ENCODE results near the gene ZNF878.
"Not testable (repeated sequence)": the region's sequence is repeated elsewhere in the genome, so short reads cannot be mapped to it uniquely, and the experiment has no call there.

ZNF878 gene

GRCh38 chr19:12052497-12053169 is at the start of gene ZNF878:
Gene ZNF878, minus strand, starts transcription at chr19:12052961. Its CDS starts 160 bp downstream, at chr19:12052801.
- DNase-seq (ENCODE audit: low spot score), result peak; percentile 86

GRCh38 chr19:12098040-12098439 is 45.3 kb upstream of the ZNF878 start:
- DNase-seq (ENCODE audit: low spot score), result no peak

- no peak for DNase-seq (ENCODE audit: low spot score)
Observed at GRCh38 chr19:12095111-12095790, 42.5 kb upstream of the ZNF878 start.

- no peak for DNase-seq (ENCODE audit: low spot score)
Observed at GRCh38 chr19:12093777-12094176, 41.0 kb upstream of the ZNF878 start.

GRCh38 chr19:12092956-12093355 is 40.2 kb upstream of the ZNF878 start:
- DNase-seq (ENCODE audit: low spot score), result no peak

GRCh38 chr19:12092065-12092867 is 39.5 kb upstream of the ZNF878 start:
- peak; percentile 65 for DNase-seq (ENCODE audit: low spot score)

GRCh38 chr19:12090807-12091206 is 38.0 kb upstream of the ZNF878 start:
- peak; percentile 67 for DNase-seq (ENCODE audit: low spot score)

- no peak for DNase-seq (ENCODE audit: low spot score)
Observed at GRCh38 chr19:12085074-12085818, 32.5 kb upstream of the ZNF878 start.

GRCh38 chr19:12083336-12083735 is 30.6 kb upstream of the ZNF878 start:
- not testable (repeated sequence) for DNase-seq (ENCODE audit: low spot score)

- DNase-seq (ENCODE audit: low spot score), result no peak
Observed at GRCh38 chr19:12077375-12077774, 24.6 kb upstream of the ZNF878 start.

GRCh38 chr19:12076331-12076730 is 23.6 kb upstream of the ZNF878 start:
- not testable (repeated sequence) for DNase-seq (ENCODE audit: low spot score)

GRCh38 chr19:12075538-12076139 is 22.9 kb upstream of the ZNF878 start:
- no peak for DNase-seq (ENCODE audit: low spot score)

GRCh38 chr19:12064590-12065538 is 12.1 kb upstream of the ZNF878 start, which contains the start of gene ZNF844:
Gene ZNF844, plus strand, starts transcription at chr19:12064731. Its CDS starts 143 bp downstream, at chr19:12064874.
- DNase-seq (ENCODE audit: low spot score), result peak; percentile 96

- no peak for DNase-seq (ENCODE audit: low spot score)
Observed at GRCh38 chr19:12055784-12056183, 3.0 kb upstream of the ZNF878 start.

- DNase-seq (ENCODE audit: low spot score), result no peak
Observed at GRCh38 chr19:12052091-12052496, 667 bp downstream of the ZNF878 start.

- DNase-seq (ENCODE audit: low spot score), result no peak
Observed at GRCh38 chr19:12047868-12048267, 4.9 kb downstream of the ZNF878 start.

GRCh38 chr19:12043752-12044422 is 8.9 kb downstream of the ZNF878 start:
- no peak for DNase-seq (ENCODE audit: low spot score)

- DNase-seq (ENCODE audit: low spot score), result no peak
Observed at GRCh38 chr19:12042893-12043292, 9.9 kb downstream of the ZNF878 start.
